ENCODE measurements around the gene CRYAB.

- no peak for TF ChIP-seq CTCF (IDR thresholded peaks at IDR 0.05)
- TF ChIP-seq YY1 (IDR thresholded peaks at IDR 0.05; ENCODE audit: low read depth): no peak
- no peak for TF ChIP-seq TEAD4 (IDR thresholded peaks at IDR 0.05; ENCODE audit: borderline replicate concordance, insufficient read depth)
- no peak for TF ChIP-seq MEF2A (IDR thresholded peaks at IDR 0.05; ENCODE audit: borderline replicate concordance, low read depth)
- no peak for TF ChIP-seq MXI1 (IDR thresholded peaks at IDR 0.05; ENCODE audit: low read depth, low read length)
- no peak for TF ChIP-seq EZH2phosphoT487 (IDR thresholded peaks at IDR 0.05; ENCODE audit: borderline replicate concordance, low read depth)
- TF ChIP-seq ZBTB33 (IDR thresholded peaks at IDR 0.05; ENCODE audit: borderline replicate concordance, low read depth): no peak
- TF ChIP-seq SIN3A (IDR thresholded peaks at IDR 0.05; ENCODE audit: borderline replicate concordance, low read depth, low read length): no peak
- peak; percentile 31; the same call in 1 of the 2 replicates for TF ChIP-seq JUND (IDR thresholded peaks at IDR 0.05)
- no peak for TF ChIP-seq FOXJ3 (CRISPR knock-in tag; IDR thresholded peaks at IDR 0.05)
- TF ChIP-seq IRF3 (IDR thresholded peaks at IDR 0.05; ENCODE audit: low read depth, low read length): no peak
- TF ChIP-seq TCF12 (IDR thresholded peaks at IDR 0.05): no peak
- TF ChIP-seq RFX5 (IDR thresholded peaks at IDR 0.05; ENCODE audit: low read length): no peak
Measured at GRCh38 chr11:111942829-111943228, 31.3 kb upstream of the CRYAB start.
